SK-N-SH (cell line): ENCODE data around the gene TAGLN2. TPM values are rescaled to one million over a fixed set of nuclear protein-coding genes. Genes with fewer than 3 reads are reported as not detected.

Experiments used
- CTCF ChIA-PET: fragments of 300-600, 350-600 bp; formaldehyde crosslinking; extraction: SDS; loops from one replicate; lab custom pipeline; 2021; lab: Yijun Ruan, JAX
- POLR2A ChIA-PET: fragments of 350-600 bp; sonication (Branson Sonifier 250); formaldehyde crosslinking; extraction: SDS; loops from one replicate; lab custom pipeline; 2020; ENCODE audit warnings: antibody characterized with exemption, inconsistent platforms; lab: Yijun Ruan, JAX
- DNase-seq: peaks from one replicate; pipeline ENCODE4 v3.0.0; 2012
- H2AFZ ChIP-seq: fragments of 200-600 bp; sonication (generic); 2 replicates; pipeline ENCODE4 v1.8.1; 2016; ENCODE audit warnings: antibody characterized with exemption, mild to moderate bottlenecking, low read depth
- H3F3A ChIP-seq: fragments of 200-600 bp; sonication (generic); replicated peaks from 2 replicates; pipeline ENCODE3; 2016; ENCODE audit warnings: antibody characterized with exemption, mild to moderate bottlenecking; ENCODE audit not compliant: insufficient read depth
- H3K27ac ChIP-seq, 2 experiments: fragments of 200-500 bp in 1 of 2; fragments of 200-600 bp in 1 of 2; sonication (Bioruptor generic) in 1 of 2; sonication (generic), shearing (Covaris generic) in 1 of 2; 2 replicates each; pipeline versions ENCODE4 v1.5.1 to v1.6.1; 2014 to 2016; ENCODE audit warnings: low read depth in 2 of 2, inconsistent platforms in 1 of 2, low read length in 1 of 2, mild to moderate bottlenecking in 1 of 2, mixed read lengths in 1 of 2
- H3K27me3 ChIP-seq: fragments of 200-600 bp; sonication (generic), shearing (Covaris generic); 2 replicates; pipeline ENCODE4 v1.6.1; 2016; ENCODE audit warnings: mixed run types; ENCODE audit not compliant: insufficient read depth
- H3K36me3 ChIP-seq, 2 experiments: fragments of 200-500 bp in 1 of 2; fragments of 200-600 bp in 1 of 2; sonication (Bioruptor generic) in 1 of 2; sonication (generic) in 1 of 2; replicated peaks in 1 of 2; 2 replicates each; pipeline versions ENCODE3 to v1.5.1; 2014 to 2016; ENCODE audit warnings: low read length in 1 of 2, mild to moderate bottlenecking in 1 of 2; ENCODE audit not compliant: insufficient read depth in 2 of 2, control insufficient read depth in 1 of 2
- H3K4me1 ChIP-seq, 2 experiments: fragments of 200-500 bp in 1 of 2; fragments of 200-600 bp in 1 of 2; sonication (Bioruptor generic) in 1 of 2; sonication (generic), shearing (Covaris generic) in 1 of 2; 2 replicates each; pipeline versions ENCODE4 v1.5.1 to v1.6.1; 2014 to 2016; ENCODE audit warnings: low read depth in 1 of 2, low read length in 1 of 2, mixed run types in 1 of 2; ENCODE audit not compliant: insufficient read depth in 2 of 2, control insufficient read depth in 1 of 2
- H3K4me2 ChIP-seq: fragments of 200-600 bp; sonication (generic), shearing (Covaris generic); 2 replicates; pipeline ENCODE4 v1.6.1; 2017; ENCODE audit warnings: mixed run types
- H3K4me3 ChIP-seq, 2 experiments: fragments of 200-500 bp in 1 of 2; fragments of 200-600 bp in 1 of 2; sonication (Bioruptor generic) in 1 of 2; sonication (generic), shearing (Covaris generic) in 1 of 2; 2 replicates each; pipeline versions ENCODE4 v1.5.1 to v1.8.1; 2014 to 2016; ENCODE audit warnings: low read depth in 2 of 2, inconsistent platforms in 1 of 2, low read length in 1 of 2, mild to moderate bottlenecking in 1 of 2, mixed read lengths in 1 of 2, moderate library complexity in 1 of 2
- H3K79me2 ChIP-seq: fragments of 200-600 bp; sonication (generic); 2 replicates; pipeline ENCODE4 v1.8.1; 2017; ENCODE audit warnings: mild to moderate bottlenecking; ENCODE audit not compliant: insufficient read depth
- H3K9ac ChIP-seq: fragments of 200-600 bp; sonication (generic); 2 replicates; pipeline ENCODE4 v1.6.1; 2017; ENCODE audit warnings: mixed run types
- H3K9me2 ChIP-seq: fragments of 200-600 bp; sonication (generic); 2 replicates; pipeline ENCODE4 v1.6.1; 2017; ENCODE audit warnings: mixed run types
- H3K9me3 ChIP-seq: fragments of 200-600 bp; sonication (generic); 2 replicates; pipeline ENCODE4 v1.6.1; 2017; ENCODE audit warnings: mixed run types, mild to moderate bottlenecking, moderate library complexity
- H4K20me1 ChIP-seq: fragments of 200-600 bp; sonication (generic); 2 replicates; pipeline ENCODE4 v1.6.1; 2017; ENCODE audit warnings: mild to moderate bottlenecking, mixed run types; ENCODE audit not compliant: insufficient read depth
- CTCF ChIP-seq: fragments of 200-600 bp; sonication (generic); IDR thresholded peaks from 2 replicates; pipeline ENCODE4 v1.6.1; 2017; ENCODE audit warnings: antibody characterized with exemption, mild to moderate bottlenecking, moderate library complexity
- ELF1 ChIP-seq: IDR thresholded peaks from 2 replicates; pipeline ENCODE4 v1.4.0; 2012
- FOXJ3 ChIP-seq: sonication (generic); formaldehyde crosslinking; IDR thresholded peaks from 2 replicates; pipeline ENCODE4 v1.5.1; 2020; ENCODE audit warnings: mild to moderate bottlenecking, missing genetic modification reagents
- GABPA ChIP-seq: IDR thresholded peaks from 2 replicates; pipeline ENCODE4 v1.4.0; 2012; ENCODE audit warnings: low read depth, mild to moderate bottlenecking
- MEF2A ChIP-seq: IDR thresholded peaks from 2 replicates; pipeline ENCODE4 v1.4.0; 2012; ENCODE audit warnings: low read depth, borderline replicate concordance
- NFIC ChIP-seq: IDR thresholded peaks from 2 replicates; pipeline ENCODE4 v1.4.0; 2012; ENCODE audit warnings: borderline replicate concordance
- RAD21 ChIP-seq: IDR thresholded peaks from 2 replicates; pipeline ENCODE4 v1.6.1; 2012; ENCODE audit warnings: mild to moderate bottlenecking, low read length
- REST ChIP-seq: IDR thresholded peaks from 2 replicates; pipeline ENCODE4 v1.6.1; 2012; ENCODE audit warnings: mild to moderate bottlenecking, low read depth, low read length, moderate library complexity
- RFX5 ChIP-seq: IDR thresholded peaks from 2 replicates; pipeline ENCODE4 v1.6.1; 2012; ENCODE audit warnings: mild to moderate bottlenecking, improper control_type of control experiment, low read length
- SMC3 ChIP-seq: IDR thresholded peaks from 2 replicates; pipeline ENCODE4 v1.6.1; 2012; ENCODE audit warnings: low read depth, low read length, improper control_type of control experiment
- TCF12 ChIP-seq: IDR thresholded peaks from 2 replicates; pipeline ENCODE4 v1.4.0; 2012
- USF1 ChIP-seq: IDR thresholded peaks from 2 replicates; pipeline ENCODE4 v1.4.0; 2012; ENCODE audit warnings: low read depth, borderline replicate concordance
- YY1 ChIP-seq: IDR thresholded peaks from 2 replicates; pipeline ENCODE4 v1.4.0; 2012; ENCODE audit warnings: low read depth, mild to moderate bottlenecking
- WGBS: methylation state at CpG from one replicate; pipeline ENCODE4 v1.1.6; 2017; ENCODE audit warnings: low lambda C conversion rate; 5-methylcytosine and 5-hydroxymethylcytosine counted together
- polyA plus RNA-seq, 3 experiments: library from polyadenylated mRNA; depleted of rRNA; stranded (reverse); fragments of >200 nt; gene quantifications; 2 replicates each; pipeline ENCODE4 v1.2.3, GENCODE V29; 2012

TAGLN2 gene
- polyA plus RNA-seq, 1 of the 3 experiments (the other 2 are of a cell fraction) = 646 TPM

GRCh38 chr1:159921700-159922504 is 3.4 kb downstream of the TAGLN2 start:
- H2AFZ ChIP-seq = no peak overlapping the region
- H3K4me1 ChIP-seq = peaks cover 35 to 42% of the 10 kb centered on the region in 2 experiments
- H3K27ac ChIP-seq = peak overlapping the region; percentile 73 to 97
- TF ChIP-seq NFIC (peak; percentile 20; the same call in 1 of the 2 replicates), GABPA (no peak), FOXJ3 (CRISPR knock-in tag) (no peak), CTCF (no peak)
- peak overlapping the region; percentile 100 for H3K9ac ChIP-seq
- H3K79me2 ChIP-seq = peaks cover 84% of the 10 kb centered on the region
- peak; percentile 62 for DNase-seq
- H4K20me1 ChIP-seq = peaks cover 58% of the 10 kb centered on the region
- 72% methylated on average over 17 of the region's 18 CpGs for WGBS
- H3K9me3 ChIP-seq = no peaks in the 10 kb centered on the region
- H3K4me3 ChIP-seq = peak overlapping the region; percentile 6 to 91; a peak in 3 of 4 replicates
- H3K36me3 ChIP-seq = peaks cover 25 to 35% of the 10 kb centered on the region in 2 experiments
- H3K27me3 ChIP-seq = no peaks in the 10 kb centered on the region
- POLR2A ChIA-PET = no interaction called here
- no peaks in the 10 kb centered on the region for H3K9me2 ChIP-seq
- H3K4me2 ChIP-seq = peak overlapping the region; percentile 93
- CTCF ChIA-PET = interaction anchor here (0.6 to 22.3 kb wide), 11 partner anchors 10 to 199 kb away, joined by 3 to 460 read pairs (median 3); no protein-coding TSS in a partner anchor
- H3F3A ChIP-seq = peaks cover 36% of the 10 kb centered on the region

GRCh38 chr1:159921251-159921650 is 4.1 kb downstream of the TAGLN2 start:
- peaks cover 25 to 35% of the 10 kb centered on the region in 2 experiments for H3K36me3 ChIP-seq
- peak overlapping the region; percentile 7 to 97; a peak in 3 of 4 replicates for H3K27ac ChIP-seq
- H3K79me2 ChIP-seq = peaks cover 83% of the 10 kb centered on the region
- peak overlapping the region in 1 of 2 experiments; percentile 91; a peak in 1 of 4 replicates for H3K4me3 ChIP-seq
- POLR2A ChIA-PET = no interaction called here
- WGBS = 90% methylated on average over 1 of the region's 1 CpG
- no peaks in the 10 kb centered on the region for H3K27me3 ChIP-seq
- no peak overlapping the region; the same call in 1 of the 2 replicates for H2AFZ ChIP-seq
- peaks cover 39 to 48% of the 10 kb centered on the region in 2 experiments for H3K4me1 ChIP-seq
- H3K4me2 ChIP-seq = peak overlapping the region; percentile 93
- peaks cover 58% of the 10 kb centered on the region for H4K20me1 ChIP-seq
- no peaks in the 10 kb centered on the region for H3K9me2 ChIP-seq
- H3F3A ChIP-seq = peaks cover 43% of the 10 kb centered on the region
- CTCF ChIA-PET = interaction anchor here (0.6 to 22.3 kb wide), 8 partner anchors 13 to 199 kb away, joined by 3 to 460 read pairs (median 8); no protein-coding TSS in a partner anchor
- no peak for TF ChIP-seq RAD21
- TF ChIP-seq, all 33 proteins: peak for 0
- peak overlapping the region; percentile 100; the same call in 1 of the 2 replicates for H3K9ac ChIP-seq
- no peaks in the 10 kb centered on the region for H3K9me3 ChIP-seq
- DNase-seq = no peak

- Histone ChIP-seq H3K79me2 (peaks cover 77% of the 10 kb centered on the region), H4K20me1 (peaks cover 58% of the 10 kb centered on the region), H3K4me3 (no peak overlapping the region), H3K9me2 (no peaks in the 10 kb centered on the region), H3K36me3 (peaks cover 25 to 35% of the 10 kb centered on the region in 2 experiments), H3F3A (peaks cover 47% of the 10 kb centered on the region), H2AFZ (no peak overlapping the region; the same call in 1 of the 2 replicates), H3K9me3 (no peaks in the 10 kb centered on the region), H3K27ac (peak overlapping the region in 1 of 2 experiments; percentile 97; a peak in 2 of 4 replicates), H3K9ac (no peak overlapping the region), H3K4me1 (peaks cover 39 to 54% of the 10 kb centered on the region in 2 experiments), H3K4me2 (no peak overlapping the region), H3K27me3 (no peaks in the 10 kb centered on the region)
- ChIA-PET CTCF (interaction anchor here (1.2 to 22.3 kb wide), 6 partner anchors 12 to 121 kb away, joined by 3 to 460 read pairs (median 12); no protein-coding TSS in a partner anchor), POLR2A (no interaction called here)
- no peak for DNase-seq
- WGBS = 88% methylated on average over 1 of the region's 1 CpG
- TF ChIP-seq YY1 = no peak
- TF ChIP-seq TCF12 = no peak
- TF ChIP-seq USF1 = no peak
- no peak for TF ChIP-seq SMC3
- TF ChIP-seq MEF2A = no peak
- TF ChIP-seq ELF1 = no peak
- TF ChIP-seq REST = no peak
- no peak for TF ChIP-seq RFX5
- no peak for TF ChIP-seq RAD21
Measured at GRCh38 chr1:159920651-159921050, 4.7 kb downstream of the TAGLN2 start.
